HG03354 (cell line): ENCODE data around the gene AKR1D1.
"Not testable (repeated sequence)": the region's sequence is repeated elsewhere in the genome, so short reads cannot be mapped to it uniquely, and the experiment has no call there.

Experiments used
- ATAC-seq: cut with Tn5 transposase; IDR thresholded peaks from one replicate; pipeline ENCODE4 v1.9.1; 2021; ENCODE audit warnings: mild to moderate bottlenecking; ENCODE audit not compliant: unreplicated experiment, poor library complexity, severe bottlenecking

The AKR1D1 gene

GRCh38 chr7:138070908-138071307, 5.4 kb upstream of the AKR1D1 start:
- no peak for ATAC-seq

- ATAC-seq = no peak
Observed at GRCh38 chr7:138072726-138073125, 3.5 kb upstream of the AKR1D1 start.

GRCh38 chr7:138074121-138074520, 2.1 kb upstream of the AKR1D1 start:
- no peak for ATAC-seq

- no peak for ATAC-seq
Observed at GRCh38 chr7:138074540-138074939, 1.7 kb upstream of the AKR1D1 start.

- ATAC-seq = no peak
Observed at GRCh38 chr7:138075350-138075749, 909 bp upstream of the AKR1D1 start.

GRCh38 chr7:138075786-138076185, 473 bp upstream of the AKR1D1 start:
- not testable (repeated sequence) for ATAC-seq

GRCh38 chr7:138077809-138078208, 1.6 kb downstream of the AKR1D1 start:
- no peak for ATAC-seq

GRCh38 chr7:138079137-138079536, 2.9 kb downstream of the AKR1D1 start:
- no peak for ATAC-seq

- no peak for ATAC-seq
Observed at GRCh38 chr7:138081868-138082267, 5.6 kb downstream of the AKR1D1 start.

GRCh38 chr7:138083859-138084258, 7.6 kb downstream of the AKR1D1 start:
- ATAC-seq = no peak

GRCh38 chr7:138086563-138087270, 10.5 kb downstream of the AKR1D1 start:
- ATAC-seq = no peak

- no peak for ATAC-seq
Observed at GRCh38 chr7:138089080-138089901, 13.0 kb downstream of the AKR1D1 start.

- peak; percentile 83 for ATAC-seq
Observed at GRCh38 chr7:138091032-138091431, 14.8 kb downstream of the AKR1D1 start.

- ATAC-seq = not testable (repeated sequence)
Observed at GRCh38 chr7:138091840-138092239, 15.6 kb downstream of the AKR1D1 start.

GRCh38 chr7:138092486-138093028, 16.3 kb downstream of the AKR1D1 start:
- ATAC-seq = no peak

- ATAC-seq = no peak
Observed at GRCh38 chr7:138095972-138096935, 20.0 kb downstream of the AKR1D1 start.

- ATAC-seq = no peak
Observed at GRCh38 chr7:138097064-138097741, 20.9 kb downstream of the AKR1D1 start.

GRCh38 chr7:138099813-138100212, 23.6 kb downstream of the AKR1D1 start:
- no peak for ATAC-seq

GRCh38 chr7:138105221-138105620, 29.0 kb downstream of the AKR1D1 start:
- no peak for ATAC-seq
